ENCODE measurements around the gene MAST3.

MAST3 gene

DNA sequence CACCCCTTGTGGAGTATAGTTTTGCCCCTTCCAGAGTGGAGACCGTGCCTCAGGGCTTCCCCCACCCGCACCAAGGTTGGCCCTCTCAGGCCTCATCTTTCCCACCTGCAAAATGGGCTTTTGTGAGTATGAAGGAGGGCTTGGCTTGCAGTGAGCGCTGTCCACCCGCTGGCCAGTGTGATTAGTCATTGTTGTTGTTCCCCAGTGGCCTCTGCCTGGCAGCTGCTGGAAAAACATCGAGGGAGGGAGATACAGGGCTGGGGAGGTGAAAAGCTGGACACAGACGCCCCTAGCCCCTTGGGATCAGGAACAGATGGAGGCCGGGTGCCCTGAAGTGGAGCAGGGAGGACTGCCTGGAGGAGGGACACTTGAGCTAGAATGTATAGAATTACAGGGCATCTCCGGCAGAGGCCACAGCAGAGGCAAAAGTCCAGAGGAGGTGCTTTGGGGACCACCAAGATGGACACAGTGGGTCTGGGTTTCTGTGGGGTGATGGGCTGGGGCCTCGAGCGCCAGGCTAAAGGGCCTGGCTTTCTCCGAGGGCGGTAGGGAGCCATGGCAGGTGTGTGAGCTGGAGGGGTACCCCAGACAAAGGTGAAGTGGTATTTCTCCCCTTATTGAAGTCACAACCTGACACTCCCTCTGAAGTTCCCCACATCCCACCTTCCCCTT is 6.9 kb upstream of the MAST3 start:
- no peak for TF ChIP-seq CTCF (IDR thresholded peaks at IDR 0.05)
- no peak overlapping the region for H3K9ac ChIP-seq
- no peak overlapping the region for H3K27ac ChIP-seq

DNA sequence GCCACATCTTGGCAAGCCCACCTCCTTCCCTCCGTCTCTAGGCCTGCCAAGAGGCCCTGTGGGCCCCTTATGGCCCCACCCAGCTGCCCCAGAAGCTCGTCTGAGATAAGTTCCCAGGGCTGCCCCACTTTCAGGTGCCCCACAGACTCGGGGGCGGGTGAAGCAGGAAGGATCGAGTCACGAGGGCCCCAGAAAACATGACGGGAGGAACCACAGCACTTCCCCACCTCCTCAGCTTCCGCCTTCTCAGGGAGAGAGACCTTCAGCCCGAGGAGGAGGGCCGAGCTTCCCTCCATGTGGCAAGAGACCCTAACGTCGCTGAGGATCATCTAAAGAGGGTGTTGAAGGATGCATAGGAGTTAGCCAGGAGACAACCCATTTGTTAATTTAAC is 6.4 kb upstream of the MAST3 start:
- Histone ChIP-seq H3K9ac (no peak overlapping the region), H3K36me3 (ENCODE audit: control insufficient read depth, insufficient read depth, low read length) (no peaks in the 10 kb centered on the region), H3K27ac (no peak overlapping the region), H3K4me1 (no peaks in the 10 kb centered on the region), H3K4me2 (ENCODE audit: low read length) (no peak overlapping the region), H3K79me2 (no peaks in the 10 kb centered on the region), H2AFZ (no peak overlapping the region), H3K9me3 (ENCODE audit: control insufficient read depth, low read length) (no peaks in the 10 kb centered on the region), H3K4me3 (ENCODE audit: low read depth, low read length) (no peak overlapping the region), H3K27me3 (ENCODE audit: control insufficient read depth, insufficient read depth, low read length) (no peaks in the 10 kb centered on the region)
- TF ChIP-seq CTCF (IDR thresholded peaks at IDR 0.05) = no peak

More for the DNA sequence above, 6.9 kb upstream of the MAST3 start:
- Histone ChIP-seq H3K4me2 (ENCODE audit: low read length) (no peak overlapping the region), H3K9me3 (ENCODE audit: control insufficient read depth, low read length) (no peaks in the 10 kb centered on the region), H3K27me3 (ENCODE audit: control insufficient read depth, insufficient read depth, low read length) (no peaks in the 10 kb centered on the region), H3K4me1 (no peaks in the 10 kb centered on the region), H3K79me2 (no peaks in the 10 kb centered on the region), H2AFZ (no peak overlapping the region), H3K4me3 (ENCODE audit: low read depth, low read length) (no peak overlapping the region), H3K36me3 (ENCODE audit: control insufficient read depth, insufficient read depth, low read length) (no peaks in the 10 kb centered on the region)

DNA sequence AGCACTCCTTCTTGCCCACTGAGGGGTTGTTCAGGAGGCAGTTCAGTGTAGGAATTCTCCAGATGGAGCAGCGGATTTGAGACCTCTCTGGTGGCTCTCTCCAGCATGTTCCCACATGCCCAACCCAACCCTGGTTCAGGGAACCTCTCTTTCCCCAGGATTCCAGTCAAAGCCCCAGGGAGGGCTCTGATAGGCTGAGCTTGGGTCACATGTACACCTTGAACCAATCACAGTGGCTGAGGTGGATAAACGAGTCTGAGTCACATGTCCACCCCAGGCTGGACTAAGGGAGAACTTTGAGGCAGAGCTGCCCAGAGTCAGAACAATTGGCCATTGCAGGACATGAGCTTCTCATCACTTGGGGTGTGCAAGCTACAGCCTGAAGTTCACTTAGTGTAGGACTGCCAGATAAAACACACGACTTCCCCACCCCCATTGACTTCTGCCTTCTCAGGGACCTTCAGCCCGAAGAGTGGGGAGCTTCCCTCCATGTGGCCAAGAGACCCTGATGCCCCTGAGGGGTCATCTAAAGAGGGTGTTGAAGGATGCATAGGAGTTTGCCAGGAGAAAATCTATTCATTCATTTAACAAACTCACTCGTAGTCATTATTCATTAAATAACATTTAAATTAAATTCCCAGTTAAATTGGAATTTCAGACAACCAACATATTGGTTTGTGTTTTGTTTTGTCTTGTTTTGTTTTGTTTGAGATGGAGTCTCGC is 4.0 kb upstream of the MAST3 start:
- Histone ChIP-seq H3K27ac (no peak overlapping the region), H2AFZ (no peak overlapping the region), H3K9ac (no peak overlapping the region), H3K27me3 (ENCODE audit: control insufficient read depth, insufficient read depth, low read length) (no peaks in the 10 kb centered on the region), H3K4me2 (ENCODE audit: low read length) (no peak overlapping the region), H3K4me1 (peaks cover 5% of the 10 kb centered on the region), H3K4me3 (ENCODE audit: low read depth, low read length) (no peak overlapping the region), H3K79me2 (no peaks in the 10 kb centered on the region), H3K9me3 (ENCODE audit: control insufficient read depth, low read length) (no peaks in the 10 kb centered on the region), H3K36me3 (ENCODE audit: control insufficient read depth, insufficient read depth, low read length) (no peaks in the 10 kb centered on the region)
- TF ChIP-seq CTCF (IDR thresholded peaks at IDR 0.05) = no peak

- no peak for TF ChIP-seq CTCF (IDR thresholded peaks at IDR 0.05)
- Histone ChIP-seq H2AFZ (no peak overlapping the region), H3K4me3 (ENCODE audit: low read depth, low read length) (no peak overlapping the region), H3K79me2 (no peaks in the 10 kb centered on the region), H3K4me1 (peaks cover 8% of the 10 kb centered on the region), H3K27ac (no peak overlapping the region), H3K27me3 (ENCODE audit: control insufficient read depth, insufficient read depth, low read length) (no peaks in the 10 kb centered on the region), H3K9me3 (ENCODE audit: control insufficient read depth, low read length) (no peaks in the 10 kb centered on the region), H3K9ac (no peak overlapping the region), H3K36me3 (ENCODE audit: control insufficient read depth, insufficient read depth, low read length) (no peaks in the 10 kb centered on the region), H3K4me2 (ENCODE audit: low read length) (no peak overlapping the region)
These were observed 1.3 kb upstream of the MAST3 start for GRCh38 chr19:18096258-18096657.

All from parathyroid adenoma (tissue), 2 donors.